Measurements from ENCODE around the gene PDZRN4. TPM values are rescaled to one million over a fixed set of nuclear protein-coding genes. Genes with fewer than 3 reads are reported as not detected.

Gene PDZRN4
- polyA plus RNA-seq, 3 donors, result not detected

DNA sequence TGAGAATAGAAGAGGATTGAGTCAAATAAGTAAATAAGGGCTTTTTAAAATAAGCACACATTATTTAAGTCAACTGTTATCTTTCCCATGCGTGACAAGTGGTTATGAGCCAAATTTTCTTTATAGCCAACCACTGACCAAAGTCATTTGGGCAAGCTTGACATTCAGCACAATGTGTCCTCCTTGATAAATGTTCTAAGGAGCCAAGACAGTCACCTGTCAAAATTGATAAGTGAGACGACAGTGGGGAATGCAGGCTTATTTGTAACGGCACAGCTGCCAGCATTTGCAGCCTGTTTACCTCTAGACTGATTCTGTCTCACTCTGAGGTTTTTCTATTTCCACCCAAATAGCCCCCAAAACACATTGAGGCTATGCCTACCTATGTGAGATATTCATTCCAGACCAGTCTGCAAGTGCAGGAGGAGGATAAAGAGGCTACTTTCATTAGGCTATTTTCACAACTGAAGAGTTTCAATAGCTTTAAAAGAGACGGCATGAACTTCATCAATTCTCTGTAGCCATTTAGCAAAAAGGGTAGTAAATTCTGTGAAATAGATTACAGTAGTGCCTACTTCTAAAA, 339.5 kb downstream of the PDZRN4 start:
- no peak for DNase-seq
- no peaks in the 10 kb centered on the region for H3K4me1 Mint-ChIP-seq
- peaks cover 0 to 5% (median 2%) of the 10 kb centered on the region in 7 donors for H3K9me3 Mint-ChIP-seq
- H3K9ac ChIP-seq (ENCODE audit: insufficient read depth, low read length, poor library complexity, severe bottlenecking), result no peak overlapping the region
- peaks cover 0 to 7% of the 10 kb centered on the region in 2 donors for H3K9me3 ChIP-seq (replicated peaks in 1 of 2; ENCODE audit: control insufficient read depth in 1 of 2, insufficient read depth in 1 of 2, low read length in 2 of 2)
- no peak overlapping the region for H3K27ac ChIP-seq (ENCODE audit: low read depth in 1 of 2, low read length in 2 of 2)
- H3K27ac Mint-ChIP-seq, result no peak overlapping the region
- no peaks in the 10 kb centered on the region for H3K79me2 ChIP-seq (ENCODE audit: insufficient read depth, low read length)
- peaks cover 1 to 2% (median 1%) of the 10 kb centered on the region in 3 donors for H3K27me3 Mint-ChIP-seq (ENCODE audit: low read depth in 3 of 3)
- no peaks in the 10 kb centered on the region for H3K36me3 ChIP-seq (replicated peaks in 1 of 2; ENCODE audit: control insufficient read depth in 1 of 2, insufficient read depth in 2 of 2, low read length in 2 of 2)
- no peak overlapping the region for H3K4me3 Mint-ChIP-seq
- H2AFZ ChIP-seq (ENCODE audit: insufficient read depth, low read depth, low read length, poor library complexity, severe bottlenecking), result no peak overlapping the region
- intact Hi-C loops (cut with micrococcal nuclease), result no loop called here
- H3K4me1 ChIP-seq (ENCODE audit: control insufficient read depth in 1 of 2, insufficient read depth in 2 of 2, low read length in 2 of 2), result no peaks in the 10 kb centered on the region
- TF ChIP-seq, protein P1, sequence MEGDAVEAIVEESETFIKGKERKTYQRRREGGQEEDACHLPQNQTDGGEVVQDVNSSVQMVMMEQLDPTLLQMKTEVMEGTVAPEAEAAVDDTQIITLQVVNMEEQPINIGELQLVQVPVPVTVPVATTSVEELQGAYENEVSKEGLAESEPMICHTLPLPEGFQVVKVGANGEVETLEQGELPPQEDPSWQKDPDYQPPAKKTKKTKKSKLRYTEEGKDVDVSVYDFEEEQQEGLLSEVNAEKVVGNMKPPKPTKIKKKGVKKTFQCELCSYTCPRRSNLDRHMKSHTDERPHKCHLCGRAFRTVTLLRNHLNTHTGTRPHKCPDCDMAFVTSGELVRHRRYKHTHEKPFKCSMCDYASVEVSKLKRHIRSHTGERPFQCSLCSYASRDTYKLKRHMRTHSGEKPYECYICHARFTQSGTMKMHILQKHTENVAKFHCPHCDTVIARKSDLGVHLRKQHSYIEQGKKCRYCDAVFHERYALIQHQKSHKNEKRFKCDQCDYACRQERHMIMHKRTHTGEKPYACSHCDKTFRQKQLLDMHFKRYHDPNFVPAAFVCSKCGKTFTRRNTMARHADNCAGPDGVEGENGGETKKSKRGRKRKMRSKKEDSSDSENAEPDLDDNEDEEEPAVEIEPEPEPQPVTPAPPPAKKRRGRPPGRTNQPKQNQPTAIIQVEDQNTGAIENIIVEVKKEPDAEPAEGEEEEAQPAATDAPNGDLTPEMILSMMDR (IDR thresholded peaks at IDR 0.05), result no peak
- H3K4me3 ChIP-seq (replicated peaks in 1 of 3; ENCODE audit: low read depth in 2 of 3, low read length in 3 of 3), result no peak overlapping the region
- 100% methylated on average over 1 of the region's 4 CpGs for WGBS (ENCODE audit: insufficient coverage)
- no peaks in the 10 kb centered on the region for H4K20me1 ChIP-seq (ENCODE audit: insufficient read depth, low read length)
- no peaks in the 10 kb centered on the region for H3K27me3 ChIP-seq (ENCODE audit: control insufficient read depth in 2 of 2, insufficient read depth in 2 of 2, low read length in 2 of 2)
- H3K36me3 Mint-ChIP-seq, result no peaks in the 10 kb centered on the region
- H3K4me2 ChIP-seq (replicated peaks; ENCODE audit: extremely low read depth, low read length, poor library complexity, severe bottlenecking), result no peak overlapping the region

DNA sequence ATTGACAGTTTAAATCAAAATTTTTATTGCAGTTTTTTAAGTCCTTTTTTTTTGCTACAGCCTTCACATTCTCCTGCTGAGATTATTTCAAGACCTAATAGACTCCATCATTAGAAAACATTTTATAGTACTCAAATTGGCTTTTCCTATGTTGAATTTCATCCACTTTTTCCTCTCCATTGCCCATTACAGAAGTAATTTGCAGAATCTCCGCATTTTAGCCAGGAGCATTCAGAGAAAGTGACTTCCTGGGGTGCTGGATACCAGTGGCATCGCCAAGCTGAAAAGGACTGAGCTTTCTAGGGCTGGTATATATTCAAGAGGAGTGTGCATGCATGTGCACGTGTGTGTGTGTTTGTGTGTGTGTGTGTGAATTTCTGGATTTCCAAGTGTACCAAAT, 340.8 kb downstream of the PDZRN4 start:
- DNase-seq, result no peak
- Mint-ChIP-seq H3K27ac (no peak overlapping the region), H3K27me3 (ENCODE audit: low read depth in 3 of 3) (peaks cover 0 to 2% (median 1%) of the 10 kb centered on the region in 3 donors), H3K4me3 (no peak overlapping the region), H3K4me1 (no peaks in the 10 kb centered on the region), H3K9me3 (peaks cover 0 to 5% (median 3%) of the 10 kb centered on the region in 7 donors), H3K36me3 (no peaks in the 10 kb centered on the region)
- Histone ChIP-seq H3K79me2 (ENCODE audit: insufficient read depth, low read length) (no peaks in the 10 kb centered on the region), H3K4me1 (ENCODE audit: control insufficient read depth in 1 of 2, insufficient read depth in 2 of 2, low read length in 2 of 2) (no peaks in the 10 kb centered on the region), H3K4me2 (replicated peaks; ENCODE audit: extremely low read depth, low read length, poor library complexity, severe bottlenecking) (no peak overlapping the region), H3K27me3 (ENCODE audit: control insufficient read depth in 2 of 2, insufficient read depth in 2 of 2, low read length in 2 of 2) (no peaks in the 10 kb centered on the region), H3K4me3 (replicated peaks in 1 of 3; ENCODE audit: low read depth in 2 of 3, low read length in 3 of 3) (no peak overlapping the region), H3K9me3 (replicated peaks in 1 of 2; ENCODE audit: control insufficient read depth in 1 of 2, insufficient read depth in 1 of 2, low read length in 2 of 2) (peaks cover 0 to 7% of the 10 kb centered on the region in 2 donors), H4K20me1 (ENCODE audit: insufficient read depth, low read length) (no peaks in the 10 kb centered on the region), H3K36me3 (replicated peaks in 1 of 2; ENCODE audit: control insufficient read depth in 1 of 2, insufficient read depth in 2 of 2, low read length in 2 of 2) (no peaks in the 10 kb centered on the region), H3K27ac (ENCODE audit: low read depth in 1 of 2, low read length in 2 of 2) (no peak overlapping the region), H3K9ac (ENCODE audit: insufficient read depth, low read length, poor library complexity, severe bottlenecking) (no peak overlapping the region), H2AFZ (ENCODE audit: insufficient read depth, low read depth, low read length, poor library complexity, severe bottlenecking) (no peak overlapping the region)
- 75% methylated on average over 1 of the region's 3 CpGs for WGBS (ENCODE audit: insufficient coverage)
- intact Hi-C loops (cut with micrococcal nuclease), result no loop called here
- TF ChIP-seq, protein P1 (IDR thresholded peaks at IDR 0.05), result no peak

Measured in CD14-positive monocyte (primary cell).